CD4-positive, alpha-beta T cell treated with Interferon gamma for 1 hour (primary cell): Measurements from ENCODE around the gene DOHH.

Experiments used
- DNase-seq: peaks from one replicate; pipeline ENCODE4 v3.0.0-alpha.2; 2020

Gene DOHH

DNA sequence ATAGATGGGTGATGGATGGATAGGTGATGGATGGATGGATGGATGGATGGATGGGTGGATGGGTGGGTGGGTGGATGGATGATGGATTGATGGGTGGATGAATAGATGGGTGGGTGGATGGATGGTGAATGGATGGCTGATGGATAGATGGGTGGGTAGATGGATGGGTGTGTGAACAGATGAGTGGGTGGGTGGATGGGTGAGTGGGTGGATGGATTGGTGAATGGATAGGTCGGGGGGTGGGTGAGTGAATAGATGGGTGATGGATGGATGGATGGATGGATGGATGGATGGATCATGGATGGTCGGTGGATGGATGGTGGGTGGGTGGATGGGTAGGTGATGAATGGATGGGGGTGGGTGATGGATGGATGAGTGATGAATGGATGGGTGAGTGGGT lies 23.6 kb downstream of the DOHH start:
- DNase-seq = no peak

DNA sequence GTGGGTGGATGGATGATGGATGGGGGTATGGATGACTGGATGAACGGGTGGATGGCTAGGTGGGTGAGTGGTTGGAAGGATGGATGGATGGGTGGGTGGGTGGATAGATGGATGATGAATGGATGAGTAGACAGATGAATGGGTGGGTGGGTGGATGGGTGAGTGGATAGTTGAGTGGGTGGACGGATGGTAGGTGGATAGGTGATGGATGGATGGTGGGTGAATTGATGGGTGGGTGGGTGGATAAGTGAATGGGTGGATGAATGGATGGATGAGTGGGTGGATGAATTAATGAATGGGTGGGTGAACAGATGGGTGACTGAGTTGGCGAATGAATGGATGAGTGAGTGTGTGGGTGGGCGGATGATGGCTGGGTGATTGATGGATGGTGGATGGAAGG lies 25.0 kb downstream of the DOHH start:
- DNase-seq = no peak

DNA sequence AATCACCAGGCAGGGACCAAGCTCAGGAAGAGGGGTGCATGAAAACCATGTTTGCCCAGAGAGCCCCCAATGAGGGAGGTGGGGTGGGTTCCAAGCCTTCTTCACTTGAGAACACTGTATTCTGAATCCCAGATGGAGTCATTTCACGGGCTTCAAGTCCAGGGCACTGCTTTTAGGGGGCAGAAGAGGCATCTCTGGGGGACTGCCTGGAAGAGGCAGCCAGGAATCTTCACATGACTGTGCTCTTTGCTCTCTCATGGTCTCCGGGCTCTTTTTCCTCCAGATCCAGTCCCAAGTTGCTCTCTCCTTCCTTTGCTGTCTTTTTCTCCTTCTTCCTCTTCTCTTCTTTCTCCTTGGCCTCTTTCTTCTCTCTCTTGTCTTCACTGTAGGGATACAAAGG lies 25.9 kb downstream of the DOHH start:
- DNase-seq = no peak

DNA sequence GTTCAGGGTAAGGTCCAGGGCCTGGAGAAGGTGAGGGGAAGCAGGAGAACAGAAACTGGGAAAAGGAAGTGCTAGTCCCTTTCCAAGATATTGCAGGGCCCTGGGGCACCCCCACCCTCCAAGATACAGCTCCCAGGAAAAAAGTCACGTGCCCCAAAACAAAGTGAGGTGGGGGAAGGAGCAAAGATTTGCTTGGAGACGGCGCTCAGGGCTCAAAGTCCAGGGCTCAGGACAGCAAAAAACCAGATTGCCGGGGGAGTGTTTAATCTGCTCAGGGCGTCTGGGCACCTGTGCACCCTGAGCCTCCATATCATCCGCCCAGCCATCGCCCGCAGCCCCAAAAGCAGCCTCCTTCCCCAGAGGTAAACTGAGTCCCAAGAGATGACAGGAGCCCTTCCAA lies 26.5 kb downstream of the DOHH start:
- DNase-seq = no peak

DNA sequence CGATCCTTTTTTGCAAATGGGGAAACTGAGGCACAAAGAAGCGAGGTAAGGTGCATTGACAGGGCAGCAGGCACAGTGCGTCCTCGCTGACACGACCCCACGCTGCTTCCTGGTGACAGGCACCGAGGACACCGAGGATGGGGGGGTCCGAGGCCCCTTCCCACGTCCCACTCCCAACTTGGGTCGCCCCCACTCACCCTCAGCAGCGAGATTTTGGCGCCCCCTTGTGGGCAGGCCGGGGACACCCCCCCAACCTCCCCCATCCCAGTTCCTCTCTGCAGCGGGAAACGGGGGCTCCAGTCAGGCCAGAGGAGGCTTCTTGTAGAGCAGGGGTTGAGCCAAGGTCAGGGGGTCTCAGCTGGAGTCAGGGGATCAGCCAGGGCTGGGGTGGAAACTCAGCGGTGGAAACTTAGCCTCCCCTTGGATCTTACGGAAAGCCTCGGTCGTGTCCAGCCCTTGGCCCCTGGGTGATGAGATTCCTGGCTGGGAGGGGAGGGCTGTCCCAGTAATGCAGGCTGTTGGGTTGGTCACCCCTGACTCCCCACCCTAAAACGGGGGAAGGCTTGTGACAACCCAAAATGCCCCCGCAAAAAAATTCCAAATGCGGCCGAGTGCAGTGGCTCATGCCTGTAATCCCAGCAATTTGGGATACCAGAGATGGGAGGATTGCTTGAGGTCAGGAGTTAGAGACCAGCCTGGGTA lies 28.4 kb downstream of the DOHH start:
- no peak for DNase-seq

DNA sequence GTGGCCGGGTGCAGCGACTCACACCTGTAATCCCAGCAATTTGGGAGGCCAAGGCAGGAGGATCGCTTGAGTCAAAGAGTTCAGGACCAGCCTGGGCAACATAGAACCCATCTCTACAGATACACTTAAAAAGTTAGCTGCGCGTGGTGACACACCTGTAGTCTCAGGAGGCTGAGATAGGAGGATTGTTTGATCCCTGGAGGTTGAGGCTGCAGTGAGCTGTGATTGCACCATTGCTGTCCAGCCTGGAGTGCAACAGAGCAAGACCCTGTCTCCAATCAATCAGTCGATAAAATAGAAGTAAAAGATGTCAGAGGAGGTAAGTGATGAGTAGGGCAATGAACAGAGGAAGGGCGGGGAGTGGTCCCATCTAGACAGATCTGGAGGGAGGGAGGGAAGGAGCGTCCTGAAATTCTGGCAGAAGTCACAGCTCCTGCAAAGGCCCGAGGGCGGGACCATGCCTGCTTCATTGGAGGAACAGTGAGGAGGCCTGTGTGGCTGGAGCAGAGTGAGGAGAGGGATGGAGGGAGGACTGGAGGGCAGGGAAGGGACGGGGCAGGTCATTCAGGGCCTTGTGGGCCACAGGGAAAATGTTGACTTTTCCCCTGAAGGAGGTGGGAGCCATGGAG lies 29.9 kb downstream of the DOHH start:
- DNase-seq = no peak

DNA sequence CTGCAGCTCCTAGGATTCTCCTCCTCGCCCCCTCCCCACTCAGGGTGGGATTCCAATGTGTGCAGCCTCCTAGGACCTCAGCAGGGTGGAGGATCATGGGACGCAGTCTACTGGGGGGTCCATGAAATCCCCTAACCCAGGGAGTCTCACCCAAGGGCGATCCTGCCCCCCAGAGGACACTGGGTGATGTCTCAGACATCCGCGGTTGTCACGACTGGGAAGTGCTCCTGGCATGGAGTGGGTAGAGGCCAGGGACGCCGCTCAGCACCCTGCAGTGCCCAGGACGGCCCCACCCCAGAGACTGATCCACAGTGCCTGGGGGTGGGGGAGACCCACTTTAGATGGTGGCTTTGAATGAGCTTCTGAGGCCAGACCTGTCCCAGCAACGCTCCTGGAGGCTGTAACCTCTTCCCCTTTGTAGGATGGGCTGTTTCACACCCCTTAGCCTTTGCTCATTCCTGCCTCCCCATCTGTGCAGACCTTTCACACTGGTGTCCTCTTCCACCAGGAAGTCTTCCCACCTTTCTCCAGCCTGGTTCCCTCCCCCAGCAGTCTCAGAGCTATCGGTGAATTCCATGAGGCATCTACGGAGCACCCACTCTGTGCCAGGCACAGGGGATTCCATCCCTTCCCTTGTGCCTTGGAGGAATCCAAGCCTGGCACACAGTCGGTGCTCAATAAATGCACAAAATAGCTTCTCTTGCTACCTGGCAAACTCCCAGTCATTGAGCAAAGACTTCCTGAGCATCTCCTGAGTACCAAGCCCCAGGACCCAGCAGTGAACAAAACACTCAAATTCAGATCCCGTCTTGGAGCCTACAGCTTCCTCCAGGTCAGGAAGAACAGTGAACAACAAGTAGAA lies 30.6 kb downstream of the DOHH start:
- DNase-seq = no peak

DNA sequence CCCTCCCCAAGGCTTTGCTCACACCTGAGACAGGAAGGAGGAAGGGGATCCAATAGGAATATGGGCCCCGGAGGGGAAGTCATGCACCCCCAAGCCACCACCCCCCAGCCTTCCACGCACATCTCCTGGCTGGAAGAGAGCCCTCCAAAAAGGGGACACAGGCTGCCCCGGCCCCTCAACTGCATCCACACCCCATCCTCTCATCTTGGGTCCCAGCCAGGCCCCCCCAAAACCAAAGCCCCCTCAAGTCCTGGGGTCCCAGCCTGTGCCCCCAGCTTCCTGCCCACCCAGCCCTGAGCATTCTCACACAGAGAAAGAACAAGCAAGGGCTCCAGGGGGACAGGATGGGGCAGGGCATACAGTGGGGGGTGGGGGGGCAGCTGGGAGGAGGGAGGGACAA lies 32.3 kb downstream of the DOHH start:
- DNase-seq = no peak

DNA sequence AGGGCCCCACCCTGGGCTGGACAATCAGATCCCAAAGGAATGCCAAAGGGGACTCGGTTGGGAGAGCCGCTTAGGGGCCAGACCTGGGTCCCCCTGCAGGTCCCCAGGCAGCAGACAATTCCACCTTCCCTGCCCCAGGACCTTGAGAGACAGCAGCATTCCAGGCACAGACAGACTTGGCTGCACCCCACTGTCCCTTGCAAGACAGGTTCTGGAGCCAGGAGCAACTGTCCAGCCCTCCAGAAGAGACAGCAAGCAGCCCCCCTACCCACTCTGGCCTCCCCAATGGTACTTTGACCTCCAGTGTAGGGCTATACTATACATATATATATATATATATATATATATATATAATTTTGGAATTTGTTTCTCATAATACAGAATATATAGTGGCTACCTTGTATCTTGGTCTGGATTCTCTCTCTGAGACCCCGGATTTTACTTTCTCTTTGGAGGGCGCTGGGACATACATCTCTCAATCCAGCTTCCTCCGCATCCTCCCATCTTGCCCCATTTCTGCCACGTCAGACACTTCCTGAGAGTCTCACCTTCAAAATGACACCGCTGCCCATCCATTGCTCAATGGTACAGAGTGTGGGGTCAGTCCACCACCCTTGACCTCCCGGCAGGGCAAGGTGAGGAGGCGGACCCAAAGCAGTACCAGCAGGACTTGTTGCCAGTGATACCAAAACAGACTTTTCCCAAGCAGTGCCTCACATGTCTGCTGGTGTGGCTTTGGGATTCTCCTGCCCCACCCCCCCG lies 32.9 kb downstream of the DOHH start:
- no peak for DNase-seq

DNA sequence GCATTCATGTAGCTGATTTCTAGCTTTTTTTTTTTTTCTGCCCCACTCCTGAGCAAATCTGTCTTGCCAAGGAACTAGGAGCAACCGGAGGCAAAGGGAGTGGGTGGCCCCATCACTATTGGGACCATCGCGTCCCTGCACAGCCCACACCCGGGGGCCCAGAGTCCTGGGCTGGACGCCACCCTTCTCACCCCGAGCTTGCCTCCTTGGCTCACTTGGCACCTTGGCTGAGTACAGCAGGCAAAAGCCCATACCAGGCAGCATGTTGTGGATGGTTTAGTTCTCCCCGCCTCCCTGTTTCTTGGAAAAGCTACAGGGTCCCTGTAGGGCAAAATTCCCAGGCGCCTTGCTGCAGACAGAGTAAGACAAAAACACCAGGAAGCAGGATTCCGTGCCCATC lies 33.8 kb downstream of the DOHH start:
- DNase-seq = no peak

DNA sequence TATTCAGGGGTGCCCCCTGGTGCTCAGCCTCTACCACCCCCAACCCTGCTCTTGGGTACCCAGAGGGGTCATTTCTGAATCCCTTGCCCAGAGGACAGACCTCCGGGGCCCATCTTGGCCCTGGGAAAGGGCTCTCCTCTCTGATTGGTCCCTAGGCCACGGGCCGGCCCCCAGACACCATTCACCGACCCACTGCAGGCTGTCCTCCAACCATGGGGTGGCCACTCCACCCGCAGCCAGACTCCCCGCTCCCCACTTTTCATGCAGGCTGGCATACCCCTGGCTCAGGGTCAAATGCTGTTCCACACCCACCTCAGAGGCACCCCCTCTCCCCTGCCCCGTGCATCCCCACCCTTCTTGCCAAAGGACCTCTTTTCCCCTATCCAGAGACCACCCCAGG lies 34.9 kb downstream of the DOHH start:
- DNase-seq = no peak

DNA sequence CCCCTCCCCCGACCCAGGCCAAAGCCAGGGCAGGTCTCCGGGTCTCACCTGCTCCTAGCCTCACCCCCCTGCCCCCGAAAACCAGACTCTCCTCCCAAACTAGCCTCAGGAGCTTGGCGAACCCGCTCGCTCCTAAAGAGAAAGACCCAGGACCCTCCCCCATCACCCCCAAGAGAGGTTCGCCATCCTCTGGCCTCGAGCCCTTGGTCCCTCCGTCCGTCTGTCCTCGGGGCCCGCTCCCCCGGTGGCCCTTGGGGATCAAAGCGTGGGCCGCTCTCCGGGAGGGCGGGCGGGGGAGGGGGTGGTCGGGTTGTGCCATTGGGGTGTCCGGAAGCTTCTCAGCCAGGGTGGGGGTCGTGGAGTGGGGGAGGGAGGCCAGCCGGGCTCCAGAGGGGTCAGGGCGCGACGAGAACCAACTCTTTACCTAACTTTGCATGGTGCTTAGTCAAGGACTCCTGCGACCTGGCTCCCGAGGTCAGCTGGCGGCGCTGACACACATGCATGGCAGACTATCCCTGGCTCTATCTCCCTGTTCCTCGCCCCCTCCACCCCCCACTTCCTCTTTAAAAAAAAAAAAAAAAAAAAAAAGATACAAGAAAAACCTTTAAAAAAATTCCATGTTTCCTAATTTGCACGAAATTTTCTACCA lies 35.8 kb downstream of the DOHH start:
- DNase-seq = no peak

DNA sequence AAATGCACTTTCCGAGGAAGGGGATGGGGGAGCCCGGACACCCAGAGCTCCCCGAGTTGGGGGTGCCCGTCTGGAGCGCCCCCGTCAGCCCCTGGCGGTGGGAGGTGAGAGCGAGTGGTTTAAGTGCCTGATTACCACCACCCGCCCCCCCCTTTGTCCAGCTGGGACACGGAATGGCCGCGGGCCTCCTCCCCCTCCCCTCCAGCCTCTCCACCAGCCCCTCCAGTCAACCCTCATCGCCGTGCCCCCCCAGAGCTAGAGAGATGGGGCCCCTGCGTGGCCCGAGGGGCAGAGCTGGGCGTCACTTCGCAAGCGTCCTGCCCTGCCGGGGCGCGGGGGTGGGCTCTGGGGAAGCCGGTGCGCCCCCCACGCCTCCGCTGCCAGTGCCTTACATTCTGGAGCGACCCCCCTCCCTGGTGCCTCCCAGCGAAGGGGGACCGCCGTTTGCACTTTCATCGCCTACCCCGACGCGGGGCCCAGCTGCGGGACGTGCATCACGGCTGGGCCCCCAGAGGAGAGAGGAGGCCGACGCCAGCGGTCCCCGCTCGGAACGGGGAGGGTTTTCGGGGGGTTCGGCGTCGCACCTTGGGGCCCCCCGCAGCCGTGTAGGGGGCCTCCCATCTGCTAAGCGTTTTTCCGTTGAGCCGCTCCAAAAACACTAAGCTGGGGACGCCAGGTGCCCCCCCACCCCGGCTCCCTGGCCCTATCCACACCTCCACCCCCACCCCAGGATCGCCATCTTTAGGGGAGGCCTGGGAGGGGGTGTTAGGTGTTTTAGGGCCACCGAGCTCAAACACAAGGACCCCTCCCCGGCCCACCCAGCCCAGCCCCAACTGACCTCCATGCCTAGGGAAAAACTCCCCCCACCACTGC lies 36.5 kb downstream of the DOHH start:
- DNase-seq = no peak

DNA sequence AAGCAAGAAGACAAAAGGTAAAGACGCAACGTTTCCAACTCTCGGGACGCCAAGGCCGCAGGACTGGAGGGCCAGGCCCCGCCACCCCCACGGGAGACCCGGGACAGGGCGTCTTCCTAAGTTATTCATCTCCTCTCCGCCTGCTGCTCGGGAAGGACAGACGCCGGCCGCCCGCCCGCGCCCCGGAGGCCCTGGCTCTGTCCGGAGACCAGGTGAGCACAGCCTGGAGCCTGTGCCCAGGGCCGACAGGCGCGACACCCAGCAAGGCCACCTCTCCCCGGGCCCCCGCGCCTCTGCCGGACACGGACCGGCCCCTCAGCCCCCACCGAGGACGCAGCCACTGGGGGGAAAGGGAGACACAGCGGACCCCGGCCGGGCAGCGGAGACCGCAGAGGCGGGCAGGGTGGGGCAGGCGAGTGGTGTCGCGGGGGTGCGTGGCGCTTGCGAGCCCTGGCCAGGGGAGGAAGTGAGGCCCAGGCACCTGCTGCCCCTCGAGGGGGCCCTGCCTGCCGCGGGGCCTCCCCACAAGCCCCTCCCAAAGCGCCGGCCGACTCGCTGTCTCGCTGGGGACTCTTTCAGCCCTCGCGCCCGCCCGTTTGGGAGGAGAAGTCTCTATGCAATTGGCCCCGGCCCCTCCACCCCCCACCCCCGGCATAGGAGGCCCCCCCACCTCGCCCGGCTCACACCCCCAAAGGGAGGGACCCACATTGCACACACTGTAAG lies 37.3 kb downstream of the DOHH start:
- no peak for DNase-seq

DNA sequence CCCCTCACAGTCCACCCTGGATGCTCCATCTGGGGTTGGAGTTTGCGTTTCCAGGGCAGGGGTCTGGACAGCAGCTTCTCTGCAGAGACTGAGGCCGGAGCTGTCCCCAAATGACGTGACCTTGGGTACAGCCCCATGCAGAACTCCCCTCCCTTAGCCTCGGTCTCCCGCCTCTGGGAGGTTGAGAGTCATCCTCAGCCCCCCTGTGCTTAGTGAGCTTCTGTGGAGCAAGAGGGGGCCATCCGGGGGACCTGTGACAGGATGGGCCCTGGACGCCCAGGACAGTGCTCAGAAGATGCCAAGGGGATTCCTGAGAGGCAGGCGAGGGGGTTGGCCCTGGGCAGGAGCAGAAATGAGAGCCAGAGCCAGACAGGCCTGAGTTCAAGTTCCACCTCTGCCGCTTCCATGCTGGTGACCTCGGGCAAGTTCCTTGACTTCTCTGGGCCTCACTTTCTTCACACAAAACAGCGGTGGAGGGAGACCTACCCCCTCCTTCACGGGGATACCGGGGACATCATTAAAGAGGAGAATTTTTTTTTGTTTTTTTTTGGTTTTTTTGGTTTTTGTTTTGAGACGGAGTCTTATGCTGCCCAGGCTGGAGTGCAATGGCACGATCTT lies 40.4 kb downstream of the DOHH start:
- no peak for DNase-seq

DNA sequence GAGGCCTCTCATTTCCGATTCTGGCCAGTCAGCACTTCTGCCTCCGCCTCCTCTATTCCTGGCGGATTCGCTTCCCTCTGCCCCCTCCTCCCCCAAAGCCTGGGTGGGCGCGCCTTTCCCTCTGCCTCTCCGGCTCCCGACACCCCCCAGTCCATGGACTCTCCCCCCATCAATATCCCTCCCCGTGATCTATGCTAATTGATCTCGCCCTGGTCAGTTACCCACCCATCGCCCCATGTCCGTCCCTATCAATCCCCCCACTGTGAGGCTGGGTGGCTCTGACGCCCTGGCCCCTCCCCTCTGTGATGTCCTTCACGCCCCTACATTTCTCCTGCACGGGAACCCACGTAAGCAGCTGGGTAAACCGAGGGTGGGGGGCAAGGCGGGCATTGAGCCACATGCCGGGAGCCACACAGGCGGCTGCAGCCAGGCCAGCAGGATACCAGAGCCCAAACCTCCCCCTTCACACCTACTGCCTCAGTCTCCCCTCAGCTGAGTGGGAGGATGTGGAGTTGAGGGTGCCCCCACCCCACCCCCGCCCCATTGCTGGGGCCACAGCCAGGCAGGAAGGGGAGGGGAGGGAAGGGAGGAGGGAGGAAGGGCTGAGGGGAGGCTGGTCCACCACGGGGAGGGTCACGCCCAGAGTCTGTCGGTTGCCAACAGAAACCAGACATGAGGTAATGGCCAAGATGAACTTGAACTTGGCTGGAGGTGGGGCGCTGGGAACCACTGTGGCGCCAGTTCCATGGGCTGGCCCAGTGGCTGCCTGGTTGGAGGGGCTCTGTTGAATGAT lies 41.2 kb downstream of the DOHH start:
- no peak for DNase-seq

DNA sequence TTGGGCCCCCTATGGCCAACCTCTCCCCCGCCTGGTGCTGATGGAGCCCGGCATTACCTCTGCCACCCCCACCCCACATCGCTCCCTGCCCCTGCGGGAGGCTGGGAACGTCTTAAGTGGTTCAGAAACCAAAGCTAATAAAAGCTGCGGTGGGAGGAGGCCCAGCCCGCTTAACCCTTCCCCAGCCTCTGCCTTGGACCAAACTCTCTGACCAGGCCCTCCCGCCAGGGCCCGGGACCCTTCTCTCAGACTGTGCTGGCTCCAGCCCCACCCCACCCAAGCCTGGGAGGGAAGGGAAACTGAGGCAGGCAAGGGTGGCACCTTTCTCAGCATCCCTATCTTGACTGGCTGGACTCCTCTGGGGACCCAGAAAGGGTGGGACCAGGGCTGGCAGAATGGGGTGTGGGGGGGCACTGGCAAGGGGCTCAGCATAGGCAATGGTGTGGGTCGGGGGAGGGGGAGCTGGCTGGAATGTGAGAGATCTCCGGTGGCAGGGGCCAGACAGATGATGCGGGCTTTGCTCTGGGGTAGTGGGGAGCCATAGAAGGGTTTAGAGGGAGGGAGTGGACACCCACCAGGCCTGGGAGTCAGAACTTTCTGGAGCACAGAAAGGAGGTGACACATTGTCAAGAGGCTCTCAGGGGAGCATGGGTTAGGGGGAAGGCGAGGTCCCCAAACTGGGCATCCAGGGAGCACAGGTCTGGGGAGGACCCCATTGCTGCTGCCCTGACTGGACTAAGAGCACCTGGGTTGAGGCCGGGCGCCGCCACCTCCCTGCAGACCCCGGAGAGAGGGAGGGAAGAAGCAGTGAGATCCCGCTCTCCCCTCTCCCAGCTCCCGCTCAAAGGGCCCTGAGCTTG lies 42.0 kb downstream of the DOHH start:
- DNase-seq = no peak

DNA sequence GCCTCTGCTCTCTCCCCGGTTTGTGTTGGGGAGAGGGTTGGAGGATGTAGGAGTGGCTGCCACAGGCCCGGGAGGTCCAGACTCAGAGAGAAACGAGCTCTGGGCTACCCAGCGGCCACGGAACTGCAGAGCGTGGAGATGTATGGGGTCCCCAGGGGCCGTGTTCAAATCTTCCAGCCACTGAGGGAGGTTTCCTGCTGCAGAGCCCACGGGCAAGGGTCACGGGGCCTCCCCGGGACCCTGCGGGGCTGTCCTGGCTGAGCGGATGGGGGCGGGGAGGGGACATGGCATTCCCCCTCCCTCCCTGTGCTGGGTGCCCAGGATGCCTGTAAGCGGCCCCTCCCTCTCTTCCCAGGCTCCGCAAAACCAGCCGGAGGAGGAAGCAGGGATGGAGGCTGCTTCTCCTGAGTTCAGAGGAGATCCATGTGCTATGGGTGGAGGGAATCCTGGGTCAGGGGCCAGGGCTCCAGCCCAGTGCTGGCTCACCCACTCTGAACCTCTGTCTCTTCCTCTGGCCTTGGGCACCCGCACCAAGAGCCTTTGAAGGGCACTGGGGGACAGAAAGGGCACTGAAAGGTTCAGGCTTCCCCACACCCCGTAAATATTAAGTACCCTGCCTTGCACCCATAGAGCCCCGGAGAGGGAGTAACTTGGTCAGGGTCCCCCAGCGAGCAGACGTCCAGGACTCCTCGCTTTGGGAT lies 42.8 kb downstream of the DOHH start:
- DNase-seq = no peak
